IgD-negative memory B cell (primary cell): ENCODE results near the gene NES. TPM values are rescaled to one million over a fixed set of nuclear protein-coding genes. Genes with fewer than 3 reads are reported as not detected.
A peak's percentile ranks its signal among the peaks of the same experiment; 100 is the strongest.

Source experiments
- H3K27ac Mint-ChIP-seq, 3 donors: one replicate each; pipeline ENCODE4 v1.8.0; 2020 to 2022; ENCODE audit warnings: mild to moderate bottlenecking in 3 of 3, mixed read lengths in 3 of 3, moderate library complexity in 1 of 3
- H3K27me3 Mint-ChIP-seq: one replicate; pipeline ENCODE4 v1.8.0; 2021; ENCODE audit warnings: mixed read lengths
- H3K36me3 Mint-ChIP-seq: one replicate; pipeline ENCODE4 v1.8.0; 2020; ENCODE audit warnings: mild to moderate bottlenecking, mixed read lengths
- H3K4me1 Mint-ChIP-seq, 3 donors: one replicate each; pipeline ENCODE4 v1.8.0; 2020 to 2022; ENCODE audit warnings: mixed read lengths in 3 of 3, mild to moderate bottlenecking in 1 of 3
- H3K4me3 Mint-ChIP-seq, 4 donors: one replicate each; pipeline ENCODE4 v1.8.0; 2020 to 2022; ENCODE audit warnings: mild to moderate bottlenecking in 4 of 4, mixed read lengths in 4 of 4, moderate library complexity in 3 of 4
- H3K9me3 Mint-ChIP-seq, 3 donors: one replicate each; pipeline ENCODE4 v1.8.0; 2020 to 2021; ENCODE audit warnings: mixed read lengths in 3 of 3, mild to moderate bottlenecking in 1 of 3
- polyA plus RNA-seq: library from polyadenylated mRNA; unstranded; fragments of 300-500 nt; fragmentation: Illumina TruSeq; gene quantifications from one replicate; pipeline ENCODE4 v1.2.3, GENCODE V29; 2021

Gene NES
- polyA plus RNA-seq, 1 donor from 2014 or later, result not detected

DNA sequence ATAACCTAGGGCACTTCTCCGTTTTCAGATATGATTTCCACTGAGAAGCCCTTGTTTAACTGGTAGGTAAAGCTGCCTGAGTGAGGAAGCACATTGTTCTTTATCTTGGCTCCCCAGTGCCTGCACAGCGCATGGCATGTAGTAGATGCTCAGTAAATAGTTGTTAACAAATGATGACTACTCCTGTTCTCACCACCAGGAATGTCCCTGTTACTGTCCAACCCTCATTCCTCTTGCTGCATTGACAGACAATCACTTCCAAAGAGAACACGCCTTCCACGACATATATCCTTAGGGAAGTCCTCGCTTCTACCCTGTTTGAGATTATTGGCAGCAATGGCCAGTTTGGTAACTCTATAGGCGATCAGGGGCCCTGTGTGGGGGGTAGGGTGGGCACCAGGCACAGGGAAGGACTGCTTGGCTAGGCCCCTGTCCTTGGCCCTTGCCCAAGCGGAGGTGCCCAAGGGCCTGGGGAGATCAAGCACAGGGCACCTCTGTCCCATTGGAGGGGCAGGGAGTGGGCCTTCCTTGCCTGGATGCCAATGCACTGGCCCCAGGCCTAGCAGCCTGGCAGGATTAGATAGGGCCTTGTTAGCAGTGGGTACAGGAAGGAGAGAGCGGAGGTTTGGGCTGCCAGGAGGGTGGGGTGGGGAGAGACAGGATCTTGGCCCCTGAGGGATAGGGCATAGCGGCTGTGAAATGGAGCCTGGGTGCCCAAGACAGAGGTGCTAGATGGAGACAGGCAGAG lies 10.2 kb downstream of the NES start:
- H3K36me3 Mint-ChIP-seq, result peaks cover 4% of the 10 kb centered on the region
- H3K9me3 Mint-ChIP-seq, result no peaks in the 10 kb centered on the region
- H3K27me3 Mint-ChIP-seq, result peaks cover 6% of the 10 kb centered on the region
- H3K4me3 Mint-ChIP-seq, result peak overlapping the region in 1 of 4 donors; percentile 91
- peak overlapping the region in 1 of 3 donors; percentile 13 for H3K27ac Mint-ChIP-seq
- peaks cover 31 to 40% (median 32%) of the 10 kb centered on the region in 3 donors for H3K4me1 Mint-ChIP-seq

DNA sequence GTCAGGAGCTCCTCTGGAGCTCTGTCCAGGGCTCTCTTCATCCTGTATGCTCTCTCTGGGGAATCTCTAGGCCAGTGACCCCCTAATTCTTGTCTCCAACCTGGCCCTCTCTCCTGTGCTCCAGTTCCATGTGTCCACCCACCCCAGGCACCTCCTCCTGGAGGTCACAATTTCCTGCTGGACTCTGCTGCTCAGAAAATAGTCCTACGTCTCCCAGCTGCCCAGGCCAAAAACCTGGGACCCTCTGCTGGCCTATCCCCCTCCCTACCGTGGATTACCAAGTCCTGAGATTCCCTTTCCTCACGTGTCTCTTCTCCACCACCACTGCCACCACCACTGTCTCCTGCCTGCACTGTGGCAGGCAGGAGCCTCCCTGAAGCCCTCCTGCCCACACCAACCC lies 11.7 kb downstream of the NES start:
- peak overlapping the region in 2 of 4 donors; percentile 77 to 86 for H3K4me3 Mint-ChIP-seq
- H3K4me1 Mint-ChIP-seq, result peaks cover 34 to 52% (median 45%) of the 10 kb centered on the region in 3 donors
- no peaks in the 10 kb centered on the region for H3K9me3 Mint-ChIP-seq
- peak overlapping the region in 2 of 3 donors; percentile 22 to 80 for H3K27ac Mint-ChIP-seq
- H3K27me3 Mint-ChIP-seq, result no peaks in the 10 kb centered on the region
- H3K36me3 Mint-ChIP-seq, result no peaks in the 10 kb centered on the region

- Mint-ChIP-seq H3K9me3 (no peaks in the 10 kb centered on the region), H3K4me3 (peak overlapping the region in 3 of 4 donors; percentile 46 to 80 (median 77)), H3K27me3 (no peaks in the 10 kb centered on the region), H3K4me1 (peaks cover 35 to 57% (median 50%) of the 10 kb centered on the region in 3 donors), H3K36me3 (no peaks in the 10 kb centered on the region), H3K27ac (peak overlapping the region in 2 of 3 donors; percentile 5 to 52)
Measured at GRCh38 chr1:156664767-156665411, 12.3 kb downstream of the NES start.

DNA sequence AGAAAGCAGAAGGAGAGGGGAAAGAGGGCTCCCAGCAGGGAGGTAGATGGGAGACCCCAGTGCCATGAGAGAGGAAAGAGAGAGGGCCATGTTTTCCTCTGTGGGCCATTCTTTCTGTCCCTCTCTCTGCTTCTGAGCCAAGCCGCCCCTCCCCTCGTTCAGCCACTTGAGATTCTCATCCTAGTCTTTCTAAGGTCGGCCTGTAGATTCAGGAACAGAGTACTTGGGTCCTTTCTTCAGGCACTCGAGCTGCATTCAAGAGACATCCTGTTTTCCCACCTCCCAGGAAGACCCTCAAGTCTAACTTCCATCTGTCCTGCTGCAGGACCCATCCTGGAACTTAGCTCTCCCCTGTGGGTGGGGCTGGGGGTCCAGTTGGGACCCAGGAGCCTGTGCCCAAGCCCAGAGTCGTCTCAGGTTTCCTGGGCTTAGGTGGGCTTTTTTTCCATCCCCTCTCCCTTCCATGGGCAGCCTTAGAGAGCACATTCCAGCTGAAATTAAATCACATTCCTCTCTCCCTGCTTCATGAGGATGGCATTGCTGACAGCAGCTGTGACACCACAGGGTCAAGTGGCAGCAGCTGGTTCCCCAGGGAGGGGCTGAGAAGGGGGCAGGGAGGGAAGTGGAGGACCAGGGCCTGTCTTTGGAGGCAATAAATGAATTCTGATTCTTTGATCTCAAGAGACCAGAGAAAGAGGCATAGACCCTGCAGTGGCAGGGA lies 13.0 kb downstream of the NES start:
- H3K4me1 Mint-ChIP-seq, result peaks cover 42 to 64% (median 56%) of the 10 kb centered on the region in 3 donors
- no peaks in the 10 kb centered on the region for H3K36me3 Mint-ChIP-seq
- H3K27ac Mint-ChIP-seq, result peak overlapping the region; percentile 5 to 90 (median 52)
- no peaks in the 10 kb centered on the region for H3K27me3 Mint-ChIP-seq
- H3K4me3 Mint-ChIP-seq, result peak overlapping the region in 3 of 4 donors; percentile 46 to 80 (median 77)
- no peaks in the 10 kb centered on the region for H3K9me3 Mint-ChIP-seq

DNA sequence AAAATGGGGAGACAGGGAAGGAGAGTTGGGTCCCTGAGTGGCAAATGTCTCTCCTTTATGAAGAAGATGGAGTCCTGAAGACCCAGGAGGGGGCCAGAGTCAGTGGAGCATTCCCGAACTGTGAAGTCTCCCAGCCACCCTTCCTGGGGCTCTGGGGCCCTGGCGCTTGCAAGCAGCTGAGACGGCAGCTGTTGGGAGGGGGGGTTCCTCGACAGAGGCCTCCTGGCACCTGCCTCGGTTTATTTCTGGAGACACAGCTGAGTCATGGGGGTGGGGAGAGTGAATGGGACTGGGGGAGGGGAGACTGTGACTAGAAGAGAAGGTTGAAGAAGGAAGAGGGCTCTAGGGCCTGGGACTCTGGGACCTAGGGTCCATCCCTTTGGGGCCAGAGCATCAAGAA lies 14.0 kb downstream of the NES start:
- H3K4me3 Mint-ChIP-seq, result peak overlapping the region in 2 of 4 donors; percentile 47 to 83
- peaks cover 42 to 65% (median 56%) of the 10 kb centered on the region in 3 donors for H3K4me1 Mint-ChIP-seq
- H3K36me3 Mint-ChIP-seq, result no peaks in the 10 kb centered on the region
- H3K9me3 Mint-ChIP-seq, result no peaks in the 10 kb centered on the region
- peak overlapping the region in 2 of 3 donors; percentile 61 to 90 for H3K27ac Mint-ChIP-seq
- H3K27me3 Mint-ChIP-seq, result no peaks in the 10 kb centered on the region

DNA sequence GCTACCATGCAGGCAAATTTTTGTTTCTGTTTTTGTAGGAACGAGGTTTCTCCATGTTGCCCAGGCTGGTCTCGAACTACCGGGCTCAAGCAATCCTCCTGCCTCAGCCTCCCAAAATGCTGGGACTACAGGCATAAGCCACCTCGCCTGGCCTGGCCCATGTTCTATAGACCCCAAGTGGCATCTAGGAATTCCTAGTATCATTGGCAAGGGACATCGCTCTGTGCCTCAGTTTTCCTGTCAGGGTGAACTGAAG lies 14.5 kb downstream of the NES start:
- H3K4me3 Mint-ChIP-seq, result peak overlapping the region in 2 of 4 donors; percentile 47 to 83
- no peaks in the 10 kb centered on the region for H3K36me3 Mint-ChIP-seq
- no peaks in the 10 kb centered on the region for H3K9me3 Mint-ChIP-seq
- H3K27me3 Mint-ChIP-seq, result no peaks in the 10 kb centered on the region
- peaks cover 42 to 65% (median 56%) of the 10 kb centered on the region in 3 donors for H3K4me1 Mint-ChIP-seq
- H3K27ac Mint-ChIP-seq, result peak overlapping the region in 1 of 3 donors; percentile 61

GRCh38 chr1:156662005-156662799 lies 15.0 kb downstream of the NES start:
- Mint-ChIP-seq H3K4me3 (peak overlapping the region in 3 of 4 donors; percentile 0 to 81 (median 8)), H3K27me3 (peaks cover 4% of the 10 kb centered on the region), H3K9me3 (no peaks in the 10 kb centered on the region), H3K4me1 (peaks cover 42 to 69% (median 60%) of the 10 kb centered on the region in 3 donors), H3K36me3 (peaks cover 2% of the 10 kb centered on the region), H3K27ac (peak overlapping the region in 1 of 3 donors; percentile 61)

- Mint-ChIP-seq H3K36me3 (peaks cover 2% of the 10 kb centered on the region), H3K27me3 (peaks cover 17% of the 10 kb centered on the region), H3K4me3 (peak overlapping the region; percentile 4 to 85 (median 52)), H3K4me1 (peaks cover 48 to 67% (median 59%) of the 10 kb centered on the region in 3 donors), H3K27ac (peak overlapping the region in 2 of 3 donors; percentile 61 to 91), H3K9me3 (no peaks in the 10 kb centered on the region)
Measured at GRCh38 chr1:156660752-156661112, 16.5 kb downstream of the NES start.

- peak overlapping the region; percentile 15 to 82 (median 55) for H3K4me3 Mint-ChIP-seq
- peaks cover 22% of the 10 kb centered on the region for H3K27me3 Mint-ChIP-seq
- H3K36me3 Mint-ChIP-seq, result peaks cover 2% of the 10 kb centered on the region
- no peaks in the 10 kb centered on the region for H3K9me3 Mint-ChIP-seq
- peak overlapping the region in 2 of 3 donors; percentile 46 to 91 for H3K27ac Mint-ChIP-seq
- peaks cover 45 to 62% (median 53%) of the 10 kb centered on the region in 3 donors for H3K4me1 Mint-ChIP-seq
Measured at GRCh38 chr1:156659988-156660751, 17.0 kb downstream of the NES start.

GRCh38 chr1:156659661-156659987 lies 17.6 kb downstream of the NES start:
- Mint-ChIP-seq H3K4me3 (peak overlapping the region in 3 of 4 donors; percentile 15 to 82 (median 51)), H3K36me3 (peaks cover 2% of the 10 kb centered on the region), H3K9me3 (no peaks in the 10 kb centered on the region), H3K27me3 (peaks cover 24% of the 10 kb centered on the region), H3K4me1 (peaks cover 42 to 57% (median 49%) of the 10 kb centered on the region in 3 donors), H3K27ac (peak overlapping the region in 2 of 3 donors; percentile 46 to 91)

- peaks cover 38 to 53% (median 44%) of the 10 kb centered on the region in 3 donors for H3K4me1 Mint-ChIP-seq
- no peaks in the 10 kb centered on the region for H3K9me3 Mint-ChIP-seq
- H3K36me3 Mint-ChIP-seq, result peaks cover 2% of the 10 kb centered on the region
- peaks cover 29% of the 10 kb centered on the region for H3K27me3 Mint-ChIP-seq
- peak overlapping the region in 1 of 3 donors; percentile 46 for H3K27ac Mint-ChIP-seq
- H3K4me3 Mint-ChIP-seq, result peak overlapping the region in 3 of 4 donors; percentile 15 to 82 (median 47)
Measured at GRCh38 chr1:156658945-156659574, 18.1 kb downstream of the NES start.

GRCh38 chr1:156658496-156658895 lies 18.7 kb downstream of the NES start:
- Mint-ChIP-seq H3K27me3 (peaks cover 34% of the 10 kb centered on the region), H3K36me3 (peaks cover 2% of the 10 kb centered on the region), H3K4me1 (peaks cover 38 to 48% (median 41%) of the 10 kb centered on the region in 3 donors), H3K4me3 (peak overlapping the region in 1 of 4 donors; percentile 61), H3K9me3 (no peaks in the 10 kb centered on the region), H3K27ac (peak overlapping the region in 1 of 3 donors; percentile 58)

GRCh38 chr1:156657741-156658319 lies 19.4 kb downstream of the NES start:
- H3K27me3 Mint-ChIP-seq, result peaks cover 41% of the 10 kb centered on the region
- peak overlapping the region; percentile 16 to 93 (median 78) for H3K4me3 Mint-ChIP-seq
- peak overlapping the region in 1 of 3 donors; percentile 58 for H3K27ac Mint-ChIP-seq
- peaks cover 2% of the 10 kb centered on the region for H3K36me3 Mint-ChIP-seq
- peaks cover 35 to 42% (median 38%) of the 10 kb centered on the region in 3 donors for H3K4me1 Mint-ChIP-seq
- no peaks in the 10 kb centered on the region for H3K9me3 Mint-ChIP-seq
